ENCODE data around the gene FGD3. TPM values are rescaled to one million over a fixed set of nuclear protein-coding genes. Genes with fewer than 3 reads are reported as not detected.
A peak's percentile ranks its signal among the peaks of the same experiment; 100 is the strongest.

The FGD3 gene
- total RNA-seq, 1 donor, result not detected

DNA sequence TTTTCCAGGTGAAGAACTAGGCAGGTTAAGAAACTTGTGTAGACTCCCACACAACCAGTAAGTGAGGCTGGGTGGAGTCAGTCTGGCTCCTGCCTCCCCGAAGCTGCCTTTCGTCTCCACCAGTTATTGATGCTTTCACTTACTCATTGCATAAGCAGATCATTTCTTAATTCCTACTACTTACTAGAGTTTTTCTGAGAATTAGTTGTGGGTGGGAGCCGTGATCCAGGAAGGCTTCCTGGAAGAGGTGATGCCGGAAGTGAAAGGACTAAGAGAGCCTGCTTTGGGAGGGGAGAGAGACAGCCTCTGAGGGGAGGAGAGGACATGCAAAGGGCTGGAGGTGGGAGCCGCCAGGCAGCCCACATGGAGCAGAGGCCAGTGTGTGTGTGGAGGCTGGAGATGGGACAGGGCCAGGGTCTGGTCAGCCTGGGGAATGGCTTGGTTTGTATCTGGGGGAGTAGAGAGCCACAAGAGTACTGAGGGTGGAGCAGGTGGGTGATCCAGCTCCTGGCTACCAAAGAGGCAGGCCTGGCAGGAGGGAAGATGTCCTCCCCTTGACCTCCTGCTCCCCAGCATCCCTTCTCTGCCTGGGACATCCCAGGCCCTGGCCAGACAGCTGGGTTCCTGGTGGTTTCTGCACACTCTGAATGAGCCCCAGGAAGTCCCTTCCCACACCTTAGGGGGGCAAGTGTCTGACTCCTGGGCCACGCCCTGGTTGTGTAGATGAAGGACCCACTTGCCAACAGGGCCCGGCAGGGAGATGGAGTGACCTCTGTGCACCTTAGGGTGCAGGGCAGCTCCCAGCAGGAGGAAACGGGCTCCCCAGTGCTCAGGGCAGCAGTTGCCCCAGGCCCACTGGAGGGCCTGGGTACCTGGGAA lies 136.5 kb downstream of the FGD3 start:
- no peak overlapping the region for H3K4me3 ChIP-seq (ENCODE audit: low read depth, low read length)
- peak; percentile 51 for DNase-seq (ENCODE audit: low read depth)
- TF ChIP-seq, protein P1, sequence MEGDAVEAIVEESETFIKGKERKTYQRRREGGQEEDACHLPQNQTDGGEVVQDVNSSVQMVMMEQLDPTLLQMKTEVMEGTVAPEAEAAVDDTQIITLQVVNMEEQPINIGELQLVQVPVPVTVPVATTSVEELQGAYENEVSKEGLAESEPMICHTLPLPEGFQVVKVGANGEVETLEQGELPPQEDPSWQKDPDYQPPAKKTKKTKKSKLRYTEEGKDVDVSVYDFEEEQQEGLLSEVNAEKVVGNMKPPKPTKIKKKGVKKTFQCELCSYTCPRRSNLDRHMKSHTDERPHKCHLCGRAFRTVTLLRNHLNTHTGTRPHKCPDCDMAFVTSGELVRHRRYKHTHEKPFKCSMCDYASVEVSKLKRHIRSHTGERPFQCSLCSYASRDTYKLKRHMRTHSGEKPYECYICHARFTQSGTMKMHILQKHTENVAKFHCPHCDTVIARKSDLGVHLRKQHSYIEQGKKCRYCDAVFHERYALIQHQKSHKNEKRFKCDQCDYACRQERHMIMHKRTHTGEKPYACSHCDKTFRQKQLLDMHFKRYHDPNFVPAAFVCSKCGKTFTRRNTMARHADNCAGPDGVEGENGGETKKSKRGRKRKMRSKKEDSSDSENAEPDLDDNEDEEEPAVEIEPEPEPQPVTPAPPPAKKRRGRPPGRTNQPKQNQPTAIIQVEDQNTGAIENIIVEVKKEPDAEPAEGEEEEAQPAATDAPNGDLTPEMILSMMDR (IDR thresholded peaks at IDR 0.05; ENCODE audit: insufficient read depth, low read depth, low read length), result no peak

DNA sequence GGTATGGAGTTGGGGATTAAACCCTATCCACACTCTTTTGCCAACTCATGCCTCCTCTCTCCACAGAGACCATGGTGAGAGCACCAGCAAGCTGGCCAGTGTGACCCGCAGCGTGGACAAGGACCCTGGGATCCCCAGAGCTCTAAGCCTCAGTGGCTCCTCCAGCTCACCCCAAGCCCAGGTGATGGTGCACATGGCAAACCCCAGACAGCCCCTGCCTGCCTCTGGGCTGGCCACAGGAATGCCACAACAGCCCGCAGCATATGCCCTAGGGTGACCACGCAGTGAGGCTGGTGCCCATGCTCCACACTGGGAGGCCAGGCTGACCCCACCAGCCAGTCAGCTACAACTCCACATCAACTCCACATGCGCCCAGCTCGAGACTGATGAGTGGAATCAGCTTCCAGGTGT lies 137.2 kb downstream of the FGD3 start:
- TF ChIP-seq, protein P1 (IDR thresholded peaks at IDR 0.05; ENCODE audit: insufficient read depth, low read depth, low read length), result no peak
- DNase-seq (ENCODE audit: low read depth), result no peak
- no peak overlapping the region for H3K4me3 ChIP-seq (ENCODE audit: low read depth, low read length)

DNA sequence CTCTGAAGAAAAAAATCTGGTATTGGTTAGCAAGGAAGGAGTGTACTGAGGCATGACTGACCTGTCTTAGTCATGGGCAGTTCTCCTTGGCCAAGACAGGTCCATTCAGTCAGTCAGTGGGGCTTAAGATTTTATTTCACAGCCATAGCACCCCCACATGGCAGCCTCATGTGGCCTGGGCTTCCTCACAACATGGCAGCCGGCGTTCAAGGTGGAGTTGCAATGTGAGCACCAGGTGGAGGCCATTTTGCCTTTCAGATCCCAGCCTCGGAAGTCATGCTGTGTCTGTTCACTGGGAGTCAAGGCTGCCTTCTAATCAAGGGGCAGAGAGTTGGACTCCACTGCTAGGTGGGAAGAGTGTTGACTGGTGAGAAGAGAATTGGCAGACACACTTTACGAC lies 138.4 kb downstream of the FGD3 start:
- TF ChIP-seq, protein P1 (IDR thresholded peaks at IDR 0.05; ENCODE audit: insufficient read depth, low read depth, low read length), result no peak
- no peak overlapping the region for H3K4me3 ChIP-seq (ENCODE audit: low read depth, low read length)
- no peak for DNase-seq (ENCODE audit: low read depth)

Other genes with a start within 250 kb of the FGD3 start
- 37.4 and 40.6 TPM in 2 replicates for gene BICD2, start 182.7 kb upstream of the FGD3 start, total RNA-seq
- 12.6 and 15.1 TPM in 2 replicates for gene ZNF484, start 69.5 kb upstream of the FGD3 start, total RNA-seq
- gene SUSD3, start 111.2 kb downstream of the FGD3 start, total RNA-seq, result 3.2 and 12.1 TPM in 2 replicates
- 35.8 and 45.1 TPM in 2 replicates for gene CARD19, start 148.7 kb downstream of the FGD3 start, total RNA-seq
- 30.3 and 33.7 TPM in 2 replicates for gene NINJ1, start 186.7 kb downstream of the FGD3 start, total RNA-seq
- not detected in 2 replicates for gene WNK2, start 236.6 kb downstream of the FGD3 start, total RNA-seq

All from fibroblast of villous mesenchyme (primary cell).